Spleen (tissue), 11 donors: Measurements from ENCODE around the gene PARD3. TPM values are rescaled to one million over a fixed set of nuclear protein-coding genes. Genes with fewer than 3 reads are reported as not detected.

Source experiments
- DNase-seq: peaks from one replicate; pipeline ENCODE4 v3.0.0-alpha.2; 2020
- H3K27ac ChIP-seq, 8 donors: fragments of 200-600 bp; sonication (generic) in 7 of 8; 1 replicate in 4 of 8; 2 replicates in 4 of 8; pipeline versions ENCODE4 v1.5.0 to v1.8.0; 2016 to 2021; ENCODE audit warnings: inconsistent platforms in 4 of 8, mild to moderate bottlenecking in 4 of 8, moderate library complexity in 1 of 8
- H3K27me3 ChIP-seq, 7 donors: fragments of 200-600 bp; sonication (generic) in 6 of 7; replicated peaks in 1 of 7; 1 replicate in 4 of 7; 2 replicates in 3 of 7; pipeline versions ENCODE4 v1.5.0 to v1.8.0; 2016 to 2021; ENCODE audit warnings: inconsistent platforms in 3 of 7, mild to moderate bottlenecking in 1 of 7
- H3K36me3 ChIP-seq, 6 donors: fragments of 200-600 bp; sonication (generic) in 5 of 6; 1 replicate in 4 of 6; 2 replicates in 2 of 6; pipeline versions ENCODE4 v1.5.0 to v1.8.0; 2016 to 2021; ENCODE audit warnings: inconsistent platforms in 2 of 6
- H3K4me1 ChIP-seq, 6 donors: fragments of 200-600 bp; sonication (generic) in 5 of 6; 1 replicate in 3 of 6; 2 replicates in 3 of 6; pipeline versions ENCODE4 v1.5.0 to v1.8.0; 2016 to 2021; ENCODE audit warnings: inconsistent platforms in 3 of 6
- H3K4me3 ChIP-seq, 8 donors: fragments of 200-600 bp; sonication (generic) in 7 of 8; 1 replicate in 4 of 8; 2 replicates in 4 of 8; pipeline versions ENCODE4 v1.5.0 to v1.8.0; 2016 to 2021; ENCODE audit warnings: inconsistent platforms in 4 of 8, mild to moderate bottlenecking in 4 of 8, moderate library complexity in 2 of 8
- H3K9me3 ChIP-seq, 8 donors: fragments of 200-600 bp; sonication (generic) in 7 of 8; 1 replicate in 4 of 8; 2 replicates in 4 of 8; pipeline versions ENCODE4 v1.5.0 to v1.8.0; 2016 to 2021; ENCODE audit warnings: inconsistent platforms in 4 of 8
- POLR2A ChIP-seq, 3 donors: fragments of 450-650 bp; IDR thresholded peaks; one replicate each; pipeline ENCODE4 v1.5.1; 2017; ENCODE audit warnings: antibody characterized with exemption in 3 of 3, mild to moderate bottlenecking in 1 of 3
- POLR2AphosphoS5 ChIP-seq, 3 donors: sonication (generic); formaldehyde crosslinking; IDR thresholded peaks; one replicate each; pipeline ENCODE4 v1.5.1; 2017; ENCODE audit warnings: antibody characterized with exemption in 3 of 3
- WGBS, 5 donors: extraction: QIAGEN DNeasy Blood & Tissue Kit in 3 of 5; methylation state at CpG; one replicate each; pipeline versions ENCODE4 v1.1.5 to v1.1.7; 2013 to 2018; 5-methylcytosine and 5-hydroxymethylcytosine counted together
- intact Hi-C: fragments of 100-400 bp; cut with DNase I; formaldehyde crosslinking; loops from one replicate; pipeline ENCODE4 v1.15.0; 2023; ENCODE audit warnings: low total_unique reads
- polyA plus RNA-seq, 3 donors: library from polyadenylated mRNA; stranded (reverse); fragments of 200-250 nt; gene quantifications; one replicate each; pipeline ENCODE4 v1.2.1, GENCODE V29; 2013
- total RNA-seq, 7 donors: library from RNA; depleted of rRNA in 3 of 7; stranded (reverse); fragments of >200 nt in 3 of 7; fragmentation: NEBNext Ultra II Directional in 4 of 7; extraction: Animal tissue kit (Norgen Biotek cat#: 25700) in 4 of 7; gene quantifications; one replicate each; pipeline versions ENCODE4 v1.1.0 to v1.2.1, GENCODE V29; 2016 to 2021
- TF ChIP-seq, protein P1 (sequence below), 11 experiments: fragments of 200-600 bp in 7 of 11; fragments of 450-650 bp in 4 of 11; sonication (generic) in 4 of 11; IDR thresholded peaks in 8 of 11; conservative IDR thresholded peaks in 3 of 11; 1 replicate in 7 of 11; 2 replicates in 4 of 11; pipeline versions ENCODE4 v1.4.0 to v1.8.0; 2016 to 2021; ENCODE audit warnings: antibody characterized with exemption in 11 of 11, inconsistent platforms in 4 of 11, mild to moderate bottlenecking in 1 of 11
- donor health status: healthy with polysubstance abuse.
- donor health status: DM: no; HTN: no; CAD: no; lungs with moderate emphysema.
- donor health status: DM: no; HTN: no; CAD: no.
- donor health status: Bipolar disorder and iron deficiency.
- donor health status: healthy.
- donor health status: DM: no; HTN: no; CAD: no.
- donor health status: DM: yes; HTN: yes; CAD: no.

Gene PARD3
- total and polyA plus RNA-seq, 10 donors, result 2.8 to 18.9 (median 10.8) TPM

DNA sequence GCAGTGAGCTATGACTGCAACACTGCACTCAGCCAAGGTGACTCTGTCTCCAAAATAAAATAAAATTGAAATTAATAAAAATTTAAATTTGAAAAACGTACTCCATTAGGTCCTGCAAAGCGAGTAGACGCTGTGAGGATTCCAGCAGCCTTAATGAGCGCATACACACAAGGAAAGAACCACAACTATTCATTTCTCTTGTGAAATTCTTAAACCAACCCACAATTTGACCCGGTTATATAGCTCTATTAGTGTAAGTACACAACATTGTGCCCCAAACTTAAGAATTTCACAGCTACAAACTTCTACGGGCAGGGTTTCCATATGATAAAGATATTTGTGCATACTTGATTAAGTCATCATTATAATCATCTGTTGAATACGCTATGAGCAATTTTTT, 84.4 kb downstream of the PARD3 start:
- H3K4me3 ChIP-seq, result no peak overlapping the region
- H3K9me3 ChIP-seq, result no peaks in the 10 kb centered on the region
- WGBS, 5 donors, result 87 to 94% (median 93%) methylated on average over 7 of the region's 7 CpGs
- H3K4me1 ChIP-seq, result no peaks in the 10 kb centered on the region
- DNase-seq, result no peak
- TF ChIP-seq, protein P1, sequence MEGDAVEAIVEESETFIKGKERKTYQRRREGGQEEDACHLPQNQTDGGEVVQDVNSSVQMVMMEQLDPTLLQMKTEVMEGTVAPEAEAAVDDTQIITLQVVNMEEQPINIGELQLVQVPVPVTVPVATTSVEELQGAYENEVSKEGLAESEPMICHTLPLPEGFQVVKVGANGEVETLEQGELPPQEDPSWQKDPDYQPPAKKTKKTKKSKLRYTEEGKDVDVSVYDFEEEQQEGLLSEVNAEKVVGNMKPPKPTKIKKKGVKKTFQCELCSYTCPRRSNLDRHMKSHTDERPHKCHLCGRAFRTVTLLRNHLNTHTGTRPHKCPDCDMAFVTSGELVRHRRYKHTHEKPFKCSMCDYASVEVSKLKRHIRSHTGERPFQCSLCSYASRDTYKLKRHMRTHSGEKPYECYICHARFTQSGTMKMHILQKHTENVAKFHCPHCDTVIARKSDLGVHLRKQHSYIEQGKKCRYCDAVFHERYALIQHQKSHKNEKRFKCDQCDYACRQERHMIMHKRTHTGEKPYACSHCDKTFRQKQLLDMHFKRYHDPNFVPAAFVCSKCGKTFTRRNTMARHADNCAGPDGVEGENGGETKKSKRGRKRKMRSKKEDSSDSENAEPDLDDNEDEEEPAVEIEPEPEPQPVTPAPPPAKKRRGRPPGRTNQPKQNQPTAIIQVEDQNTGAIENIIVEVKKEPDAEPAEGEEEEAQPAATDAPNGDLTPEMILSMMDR (IDR thresholded peaks at IDR 0.05 in 8 of 11, conservative IDR thresholded peaks at IDR 0.05 in 3 of 11), result no peak
- TF ChIP-seq POLR2AphosphoS5 (IDR thresholded peaks at IDR 0.05), result no peak
- no peak for TF ChIP-seq POLR2A (IDR thresholded peaks at IDR 0.05)
- no peak overlapping the region for H3K27ac ChIP-seq
- H3K36me3 ChIP-seq, result no peaks in the 10 kb centered on the region
- intact Hi-C loops, result no loop called here
- H3K27me3 ChIP-seq, result no peaks in the 10 kb centered on the region

DNA sequence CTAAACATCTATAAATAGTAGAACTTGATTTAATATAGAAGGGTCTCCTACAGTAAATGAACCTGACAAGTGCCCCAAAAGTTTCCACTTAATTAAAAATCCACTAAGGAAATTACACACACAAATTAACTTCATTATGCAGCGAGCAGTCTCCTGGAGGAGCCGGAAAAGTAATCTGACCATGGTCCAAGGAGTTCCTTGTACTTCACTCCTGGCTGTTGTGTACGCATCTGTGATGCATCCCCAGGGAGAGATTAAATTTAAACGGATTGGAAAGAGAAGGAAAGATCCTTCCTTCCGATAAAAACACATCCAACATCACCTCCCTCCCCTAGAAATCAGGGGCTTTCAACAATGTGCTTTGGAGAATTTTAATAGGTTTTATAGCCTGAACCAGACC, 85.5 kb downstream of the PARD3 start:
- 71 to 86% (median 81%) methylated on average over 5 of the region's 5 CpGs for WGBS, 5 donors
- no peak overlapping the region for H3K27ac ChIP-seq

DNA sequence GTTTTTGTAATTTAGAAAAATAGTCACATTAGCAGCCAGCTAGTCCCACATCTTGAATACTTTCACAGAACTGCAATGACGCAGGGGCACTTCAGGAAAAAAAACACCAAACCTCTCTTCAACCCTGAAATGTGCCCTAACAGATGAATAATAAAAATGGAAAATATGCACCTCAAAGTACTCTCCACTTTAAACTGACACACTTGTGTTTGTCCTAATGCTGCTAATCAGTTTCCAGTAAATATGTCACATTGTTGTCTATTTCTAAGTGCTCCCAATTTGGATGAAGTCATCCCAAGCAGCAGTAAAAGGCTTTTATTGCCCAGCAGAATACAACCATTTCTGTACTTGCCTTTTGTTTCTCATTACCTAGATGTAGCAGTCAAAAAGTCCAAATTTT, 86.7 kb downstream of the PARD3 start:
- Histone ChIP-seq H3K36me3 (no peaks in the 10 kb centered on the region), H3K4me3 (no peak overlapping the region), H3K4me1 (peaks cover 0 to 5% (median 0%) of the 10 kb centered on the region in 6 donors), H3K27me3 (no peaks in the 10 kb centered on the region), H3K9me3 (no peaks in the 10 kb centered on the region), H3K27ac (no peak overlapping the region)
- DNase-seq, result no peak
- WGBS, 5 donors, result 78 to 97% (median 95%) methylated on average over 1 of the region's 1 CpG
- intact Hi-C loops, result no loop called here
- TF ChIP-seq, protein P1 (IDR thresholded peaks at IDR 0.05 in 8 of 11, conservative IDR thresholded peaks at IDR 0.05 in 3 of 11), result no peak
- TF ChIP-seq POLR2A (IDR thresholded peaks at IDR 0.05) (no peak), POLR2AphosphoS5 (IDR thresholded peaks at IDR 0.05) (no peak)

More for the DNA sequence above, 85.5 kb downstream of the PARD3 start:
- Histone ChIP-seq H3K36me3 (no peaks in the 10 kb centered on the region), H3K27me3 (no peaks in the 10 kb centered on the region), H3K9me3 (no peaks in the 10 kb centered on the region), H3K4me3 (no peak overlapping the region), H3K4me1 (peaks cover 0 to 1% (median 0%) of the 10 kb centered on the region in 6 donors)
- DNase-seq, result no peak
- TF ChIP-seq, protein P1 (IDR thresholded peaks at IDR 0.05 in 8 of 11, conservative IDR thresholded peaks at IDR 0.05 in 3 of 11), result no peak
- TF ChIP-seq POLR2A (IDR thresholded peaks at IDR 0.05), result no peak
- intact Hi-C loops, result no loop called here

DNA sequence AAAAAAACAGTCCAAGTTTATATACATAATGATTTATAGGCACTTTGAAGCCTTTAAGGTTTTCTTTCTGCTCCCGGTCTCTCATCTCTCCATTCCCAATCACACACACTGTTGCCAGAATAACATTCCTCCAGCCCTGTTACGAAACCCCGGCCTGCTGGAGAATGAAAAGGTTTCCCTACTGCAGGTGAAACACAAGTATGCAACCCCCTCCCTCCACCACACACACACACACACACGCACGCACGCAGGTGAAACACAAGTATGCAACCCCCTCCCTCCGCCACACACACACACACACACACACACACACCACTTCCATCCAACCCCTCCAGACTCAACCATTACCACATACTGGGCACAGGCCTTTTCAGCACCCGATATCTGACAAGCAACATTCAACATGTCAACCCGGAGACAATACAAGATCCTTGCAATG, 87.5 kb downstream of the PARD3 start:
- intact Hi-C loops, result no loop called here
- H3K27me3 ChIP-seq, result no peaks in the 10 kb centered on the region
- no peaks in the 10 kb centered on the region for H3K9me3 ChIP-seq
- H3K36me3 ChIP-seq, result no peaks in the 10 kb centered on the region
- TF ChIP-seq POLR2AphosphoS5 (IDR thresholded peaks at IDR 0.05) (no peak), POLR2A (IDR thresholded peaks at IDR 0.05) (no peak)
- TF ChIP-seq, protein P1 (IDR thresholded peaks at IDR 0.05 in 8 of 11, conservative IDR thresholded peaks at IDR 0.05 in 3 of 11), result no peak
- H3K4me3 ChIP-seq, result no peak overlapping the region
- WGBS, 5 donors, result 84 to 94% (median 90%) methylated on average over 9 of the region's 9 CpGs
- no peak overlapping the region for H3K27ac ChIP-seq
- H3K4me1 ChIP-seq, result peaks cover 0 to 5% (median 0%) of the 10 kb centered on the region in 6 donors
- DNase-seq, result no peak
